K562 treated with DMSO at 1 percent for 12 hours (cell line): Measurements from ENCODE around the gene EXOSC5. TPM values are rescaled to one million over a fixed set of nuclear protein-coding genes. Genes with fewer than 3 reads are reported as not detected.

Experiments used
- total RNA-seq: library from RNA; unstranded; fragments of 300-600 nt; gene quantifications from 2 replicates; pipeline ENCODE4 v1.2.3, GENCODE V29; 2022; ENCODE audit not compliant: insufficient read depth

The EXOSC5 gene
- total RNA-seq = 24.0 and 41.4 TPM in 2 replicates

GRCh38 chr19:41397086-41398049 is at the start of gene EXOSC5, which contains the start of gene BCKDHA:
TSS of gene EXOSC5 (minus strand) at chr19:41397359. CDS start at chr19:41397328, 31 bp downstream.
TSS of gene BCKDHA (plus strand) at chr19:41397818. CDS start at chr19:41397828, 10 bp downstream.

GRCh38 chr19:41442473-41443355 is 45.6 kb upstream of the EXOSC5 start, which contains the start of gene ERICH4:
TSS of gene ERICH4 (plus strand) at chr19:41443156. CDS start at chr19:41443170, 14 bp downstream.

GRCh38 chr19:41439441-41440222 is 42.5 kb upstream of the EXOSC5 start, which contains the start of gene DMAC2:
TSS of gene DMAC2 (minus strand) at chr19:41439912. CDS start at chr19:41439899, 13 bp downstream.

DNA sequence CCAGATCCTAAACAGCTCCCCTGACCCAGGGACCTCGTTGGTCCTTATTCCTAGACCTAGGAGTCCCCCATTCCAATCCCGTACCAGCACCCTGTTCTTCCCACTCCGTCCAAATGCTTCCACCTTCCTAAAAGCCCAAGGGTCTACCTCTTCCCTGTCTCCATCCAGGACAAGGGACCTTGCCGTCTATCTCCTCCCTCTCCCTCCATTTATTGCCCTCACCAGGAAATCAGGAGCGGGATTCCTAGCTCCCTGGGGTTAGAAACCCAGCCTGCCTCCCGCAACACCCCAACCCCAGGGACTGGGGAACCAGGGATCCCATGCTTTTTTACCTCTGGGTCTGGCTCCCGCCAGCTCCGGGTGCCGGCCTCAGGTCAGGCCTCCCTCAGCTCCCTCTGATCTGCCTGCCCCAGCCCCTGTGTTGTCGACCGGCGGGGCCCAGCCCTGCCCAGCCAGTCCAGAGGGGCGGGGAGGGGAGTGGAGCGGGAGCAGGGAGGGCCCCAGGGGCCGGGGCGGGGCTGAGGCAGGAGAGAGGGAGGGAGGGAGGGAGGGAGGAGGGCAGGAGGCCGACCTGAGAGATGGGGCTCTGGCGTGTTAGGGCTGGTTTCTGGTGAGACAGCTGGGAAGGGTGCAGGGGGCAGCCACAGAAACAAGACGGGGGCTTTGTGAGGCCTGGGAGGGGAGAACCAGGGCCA is 29.9 kb upstream of the EXOSC5 start, which contains the start of gene B3GNT8:
Gene B3GNT8, minus strand, starts transcription at position 423 of the 695 bp plus-strand sequence. CDS start 596 bp downstream, outside the sequence.

DNA sequence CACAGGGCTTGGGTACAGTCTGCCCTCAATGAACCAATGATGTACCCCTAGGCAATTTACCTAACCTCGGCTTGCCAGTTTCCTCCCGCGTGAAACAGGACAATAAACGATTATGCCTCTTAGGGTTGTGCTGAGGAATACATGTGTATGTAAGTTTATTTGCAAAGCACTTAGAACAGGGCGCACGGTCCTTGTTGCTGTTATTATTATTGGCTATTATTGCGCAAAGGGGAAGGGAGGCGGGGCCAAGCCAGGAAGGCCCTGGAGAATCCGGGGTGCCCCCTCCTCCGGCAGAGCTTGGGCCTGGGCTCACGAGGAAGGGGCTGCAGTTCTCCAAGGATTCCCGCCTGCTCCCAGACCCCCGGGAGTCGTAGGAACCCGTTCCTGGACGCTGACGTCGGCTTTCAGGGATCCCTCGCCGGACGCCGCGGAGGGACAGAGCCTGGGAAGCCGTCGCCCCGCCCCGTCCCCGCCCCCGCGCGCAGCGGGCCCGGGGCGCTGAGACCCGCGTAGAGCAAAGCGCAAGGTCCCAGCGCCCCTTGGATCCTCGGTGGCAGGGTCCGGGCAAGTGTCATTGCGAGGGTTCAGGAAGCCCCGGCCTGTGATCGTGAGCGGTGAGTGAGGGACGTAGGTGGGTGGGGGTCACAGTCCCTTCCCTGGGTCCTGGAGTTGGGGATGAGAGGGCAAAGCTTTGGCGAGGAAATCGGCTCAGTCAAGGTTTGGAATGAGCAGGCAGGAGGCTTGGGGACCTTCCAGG is 20.7 kb downstream of the EXOSC5 start, which contains the start of gene TMEM91:
Gene TMEM91, plus strand, starts transcription at position 293 of the 757 bp plus-strand sequence. CDS start 1,777 bp downstream, outside the sequence.

GRCh38 chr19:41363753-41364523 is 33.2 kb downstream of the EXOSC5 start, which contains the start of gene B9D2:
TSS of gene B9D2 (minus strand) at chr19:41364149. CDS start at chr19:41363519, 630 bp downstream.

GRCh38 chr19:41353466-41354342 is 43.5 kb downstream of the EXOSC5 start, which contains the start of gene TGFB1:
TSS of gene TGFB1 (minus strand) at chr19:41353922. CDS start at chr19:41353044, 878 bp downstream.

Other genes starting within 250 kb of the EXOSC5 start
- gene CYP2S1, start 204.1 kb downstream of the EXOSC5 start, total RNA-seq = 0.48 and 4.7 TPM in 2 replicates
- 0.36 and 0.54 TPM in 2 replicates for gene AXL, start 178.1 kb downstream of the EXOSC5 start, total RNA-seq
- 66.0 and 143 TPM in 2 replicates for gene HNRNPUL1, start 133.0 kb downstream of the EXOSC5 start, total RNA-seq
- gene CCDC97, start 87.2 kb downstream of the EXOSC5 start, total RNA-seq = 16.6 and 31.0 TPM in 2 replicates
- 110 and 167 TPM in 2 replicates for gene TGFB1, start 43.4 kb downstream of the EXOSC5 start, total RNA-seq
- gene B9D2, start 33.2 kb downstream of the EXOSC5 start, total RNA-seq = 6.0 and 11.1 TPM in 2 replicates
- gene TMEM91, start 20.8 kb downstream of the EXOSC5 start, total RNA-seq = 3.5 and 8.5 TPM in 2 replicates
- gene BCKDHA, start 459 bp upstream of the EXOSC5 start, total RNA-seq = 49.9 and 53.6 TPM in 2 replicates
- 7.2 and 7.6 TPM in 2 replicates for gene B3GNT8, start 30.0 kb upstream of the EXOSC5 start, total RNA-seq
- 56.0 and 67.7 TPM in 2 replicates for gene DMAC2, start 42.6 kb upstream of the EXOSC5 start, total RNA-seq
- gene ERICH4, start 45.8 kb upstream of the EXOSC5 start, total RNA-seq = not detected in 2 replicates
- gene CEACAM21, start 178.8 kb upstream of the EXOSC5 start, total RNA-seq = 1.4 and 1.6 TPM in 2 replicates
- gene CEACAM4, start 229.7 kb upstream of the EXOSC5 start, total RNA-seq = not detected in 2 replicates